HFF-Myc (cell line): ENCODE data around the gene HES3.

Source experiments
- DNase-seq: peaks from one replicate; pipeline ENCODE4 v3.0.0-alpha.2; 2011; ENCODE audit warnings: low read depth; ENCODE audit errors: extremely low read depth
- H3K4me3 ChIP-seq: replicated peaks from 2 replicates; pipeline ENCODE4 v1.5.1; 2011; ENCODE audit warnings: low read depth, mild to moderate bottlenecking, control low read depth, low read length
- TF ChIP-seq, protein P1 (sequence below): IDR thresholded peaks from 2 replicates; pipeline ENCODE4 v1.5.1; 2012; ENCODE audit warnings: mild to moderate bottlenecking, low read depth, low read length, control low read depth; ENCODE audit errors: missing control alignments

The HES3 gene

DNA sequence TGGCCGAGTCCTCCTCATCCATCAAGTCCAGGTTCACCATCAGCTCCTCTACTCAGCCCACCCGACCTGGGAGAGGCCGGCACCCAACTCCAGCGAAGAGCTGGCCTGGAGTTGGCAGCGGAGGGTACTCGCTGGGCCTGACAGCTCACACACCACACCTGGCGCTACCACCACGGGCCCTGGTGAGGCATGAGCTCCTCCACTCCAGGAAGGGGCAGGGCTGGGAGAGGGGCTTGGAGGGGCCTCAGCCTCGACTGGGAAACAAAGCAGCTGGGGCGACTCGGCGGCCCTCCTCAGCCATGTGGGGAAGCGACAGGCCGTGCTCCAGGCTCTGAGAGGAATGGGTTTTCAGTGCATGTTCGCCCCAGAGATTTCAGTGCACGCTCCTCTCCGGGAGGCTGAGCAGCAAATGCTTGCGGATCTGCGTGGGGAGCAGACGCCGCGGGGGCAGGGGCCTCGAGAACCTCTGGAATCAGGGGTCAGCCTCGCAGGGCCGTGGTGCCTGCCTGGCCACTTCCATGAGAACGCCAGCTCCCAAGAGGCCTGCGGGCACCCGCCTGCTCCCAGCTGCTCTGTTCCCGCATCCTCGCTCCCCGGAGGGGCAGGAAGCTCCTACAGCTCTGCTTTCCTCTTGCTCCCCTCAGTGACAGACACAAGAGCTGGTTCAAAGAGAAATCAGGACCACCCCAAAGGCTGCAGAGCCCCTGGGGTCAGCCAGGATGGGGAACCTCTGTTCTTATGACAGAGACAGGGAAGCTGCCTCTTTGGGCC, 35.8 kb downstream of the HES3 start:
- DNase-seq = no peak
- no peak overlapping the region for H3K4me3 ChIP-seq
- TF ChIP-seq, protein P1, sequence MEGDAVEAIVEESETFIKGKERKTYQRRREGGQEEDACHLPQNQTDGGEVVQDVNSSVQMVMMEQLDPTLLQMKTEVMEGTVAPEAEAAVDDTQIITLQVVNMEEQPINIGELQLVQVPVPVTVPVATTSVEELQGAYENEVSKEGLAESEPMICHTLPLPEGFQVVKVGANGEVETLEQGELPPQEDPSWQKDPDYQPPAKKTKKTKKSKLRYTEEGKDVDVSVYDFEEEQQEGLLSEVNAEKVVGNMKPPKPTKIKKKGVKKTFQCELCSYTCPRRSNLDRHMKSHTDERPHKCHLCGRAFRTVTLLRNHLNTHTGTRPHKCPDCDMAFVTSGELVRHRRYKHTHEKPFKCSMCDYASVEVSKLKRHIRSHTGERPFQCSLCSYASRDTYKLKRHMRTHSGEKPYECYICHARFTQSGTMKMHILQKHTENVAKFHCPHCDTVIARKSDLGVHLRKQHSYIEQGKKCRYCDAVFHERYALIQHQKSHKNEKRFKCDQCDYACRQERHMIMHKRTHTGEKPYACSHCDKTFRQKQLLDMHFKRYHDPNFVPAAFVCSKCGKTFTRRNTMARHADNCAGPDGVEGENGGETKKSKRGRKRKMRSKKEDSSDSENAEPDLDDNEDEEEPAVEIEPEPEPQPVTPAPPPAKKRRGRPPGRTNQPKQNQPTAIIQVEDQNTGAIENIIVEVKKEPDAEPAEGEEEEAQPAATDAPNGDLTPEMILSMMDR = no peak

DNA sequence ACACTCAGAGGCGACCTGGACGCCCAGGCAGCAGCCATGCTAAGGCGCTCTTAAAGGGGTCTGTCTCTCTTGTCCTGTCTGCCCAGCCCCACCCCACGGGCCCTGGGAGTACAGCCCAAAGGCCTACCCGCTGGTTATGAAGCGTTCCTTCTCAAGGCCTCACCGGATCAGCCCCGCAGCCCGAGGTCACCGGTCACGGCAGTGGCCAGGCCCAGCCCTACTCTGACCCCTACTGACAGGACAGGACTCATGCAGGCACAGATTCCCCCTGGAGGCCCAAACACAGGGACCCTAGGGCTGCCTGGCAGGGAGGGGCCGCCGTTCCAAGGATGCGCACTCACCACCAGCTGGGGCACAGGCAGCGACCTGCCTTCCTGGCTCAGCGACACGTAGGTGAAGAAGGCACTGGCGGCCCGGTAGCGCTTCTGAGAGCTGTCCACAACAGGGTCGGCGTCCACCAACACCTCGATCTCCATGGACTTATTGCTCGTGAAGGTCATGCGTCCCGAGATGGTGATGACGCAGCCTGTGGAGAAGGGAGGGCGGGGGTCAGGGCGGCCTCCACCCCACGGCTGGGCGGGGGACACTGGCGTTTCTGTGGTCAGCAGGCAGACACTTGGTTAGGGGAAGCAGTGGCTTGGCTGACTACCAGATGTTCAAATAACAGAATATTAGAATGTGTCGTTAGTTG, 36.9 kb downstream of the HES3 start:
- TF ChIP-seq, protein P1 = peak; percentile 37
- no peak for DNase-seq
- no peak overlapping the region for H3K4me3 ChIP-seq

DNA sequence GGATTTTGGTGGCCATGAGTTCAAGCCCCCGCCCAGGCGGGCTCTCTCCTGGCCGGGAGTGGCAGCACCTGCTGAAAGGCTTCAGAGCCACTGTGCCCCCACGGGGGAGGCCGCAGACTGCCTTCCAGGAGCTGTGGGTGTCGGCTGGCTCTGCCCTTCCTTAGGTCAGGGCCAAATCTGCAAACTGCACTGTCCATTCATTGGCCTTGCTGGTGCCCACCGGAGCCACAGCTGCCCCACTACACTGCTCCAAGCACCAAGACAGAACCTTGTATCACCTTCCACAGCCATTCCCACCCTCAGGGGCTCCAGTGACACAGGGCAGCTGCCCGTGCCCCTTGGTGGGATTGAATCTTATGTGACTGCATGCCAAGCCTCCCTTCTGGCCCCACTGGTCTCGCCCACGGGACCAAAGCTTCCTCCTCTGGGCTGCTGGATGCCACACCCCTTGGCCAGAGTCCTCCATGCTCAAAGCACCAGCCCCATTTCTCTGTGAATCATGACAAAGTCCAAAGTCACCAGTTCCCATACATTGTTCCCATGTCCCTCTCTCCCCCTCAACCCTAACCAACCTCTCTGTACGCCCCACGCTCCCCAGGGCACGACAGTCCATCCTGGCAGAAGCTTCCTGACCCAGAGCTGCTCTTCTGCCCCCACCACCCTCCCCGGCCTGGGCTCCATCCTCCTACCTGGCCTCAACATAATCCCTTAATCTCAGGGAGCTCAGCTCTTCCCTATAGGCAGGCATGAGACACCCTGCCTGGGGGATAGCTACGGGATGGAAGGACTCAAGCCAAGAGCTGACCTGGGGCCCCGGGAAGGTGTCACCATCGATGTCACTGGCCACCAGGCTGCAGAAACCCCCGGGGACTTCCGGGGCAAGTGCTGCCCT, 37.8 kb downstream of the HES3 start:
- DNase-seq = no peak
- TF ChIP-seq, protein P1 = no peak
- H3K4me3 ChIP-seq = no peak overlapping the region

DNA sequence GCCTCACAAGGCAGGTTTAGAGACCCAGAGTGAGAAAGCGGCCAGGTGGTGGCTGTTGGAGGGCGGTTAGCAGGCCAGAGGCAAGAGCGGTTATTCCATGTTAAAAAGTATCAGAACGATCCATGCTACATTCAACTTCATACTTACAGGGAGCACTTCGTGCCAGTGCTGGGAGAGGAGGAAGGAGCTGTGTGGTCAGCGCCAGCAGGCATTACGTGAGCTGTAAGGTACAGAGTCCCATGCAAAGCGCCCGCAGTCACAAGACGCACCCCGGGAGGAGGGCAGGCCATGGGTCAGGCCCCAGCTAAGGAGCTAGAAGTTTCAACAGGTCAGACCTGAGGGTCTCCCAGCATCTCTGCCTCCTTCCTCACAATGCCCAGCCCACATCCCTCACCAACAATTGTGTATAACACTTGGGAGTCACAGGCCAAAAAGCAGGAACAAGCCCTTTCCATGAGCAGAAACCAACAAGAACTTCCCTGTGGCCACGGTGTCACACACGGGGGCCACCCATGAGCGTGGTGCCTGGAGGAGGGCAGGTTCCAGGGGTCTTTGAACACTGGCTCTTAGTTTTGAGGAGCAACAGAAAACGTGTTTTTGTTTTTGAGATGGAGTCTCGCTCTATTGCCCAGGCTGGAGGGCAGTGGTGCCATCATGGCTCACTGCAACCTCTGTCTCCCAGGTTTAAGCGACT, 38.7 kb downstream of the HES3 start:
- no peak for DNase-seq
- TF ChIP-seq, protein P1 = no peak
- H3K4me3 ChIP-seq = no peak overlapping the region

DNA sequence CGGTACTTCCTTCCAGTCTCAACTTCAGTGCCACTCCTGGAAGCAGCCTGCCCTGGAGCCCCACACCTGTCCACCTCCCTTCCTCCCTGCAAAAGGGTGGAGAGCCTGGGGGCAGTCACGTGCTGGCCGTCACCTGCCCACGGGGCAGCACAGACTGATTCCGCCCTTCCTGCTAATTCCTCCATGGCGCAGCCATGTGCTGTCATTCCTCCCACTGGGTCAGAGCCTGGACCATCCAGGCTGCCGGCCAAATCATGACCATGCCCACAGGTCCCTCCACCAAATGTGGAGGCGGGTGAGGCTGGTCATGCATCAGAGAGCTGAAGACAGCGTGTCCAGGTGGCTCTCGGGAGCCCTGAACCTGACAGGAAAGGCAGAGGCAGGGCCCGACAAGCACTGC, 41.4 kb downstream of the HES3 start:
- H3K4me3 ChIP-seq = no peak overlapping the region
- DNase-seq = no peak
- TF ChIP-seq, protein P1 = no peak

DNA sequence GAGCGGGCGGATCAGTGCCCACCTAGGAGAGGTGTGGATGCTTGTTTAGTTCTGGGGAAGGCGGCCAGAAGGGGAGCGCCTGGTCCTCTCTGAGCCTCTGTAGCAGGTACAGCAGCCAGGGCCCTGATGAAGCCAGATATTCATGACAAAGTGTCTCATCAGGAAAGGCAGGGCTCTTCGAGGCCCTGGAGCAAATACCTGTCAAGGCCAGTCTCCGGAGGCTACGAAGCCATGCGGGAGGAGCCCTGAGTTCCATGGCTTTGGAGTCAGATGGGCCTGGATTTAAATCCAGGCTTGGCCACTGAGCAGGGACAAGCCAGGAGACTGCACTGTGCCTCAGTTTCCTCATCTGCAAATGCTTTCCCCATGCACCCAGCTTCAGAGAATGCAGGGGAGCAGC, 42.3 kb downstream of the HES3 start:
- TF ChIP-seq, protein P1 = no peak
- no peak overlapping the region for H3K4me3 ChIP-seq
- no peak for DNase-seq
